HTERT RPE-1 (cell line): ENCODE data around the gene CCDC197.

Experiments
- in situ Hi-C: fragments of 300-500 bp; cut with MboI; formaldehyde crosslinking; loops from 4 replicates; pipeline ENCODE4 v1.14.3; 2020; ENCODE audit warnings: low sequenced_read_pairs

CCDC197 gene

GRCh38 chr14:94040796-94041195, 43.7 kb downstream of the CCDC197 start:
- in situ Hi-C loops: no loop called here

GRCh38 chr14:94041551-94042346, 44.6 kb downstream of the CCDC197 start:
- in situ Hi-C loops: no loop called here

- in situ Hi-C loops: no loop called here
These were observed 45.5 kb downstream of the CCDC197 start for GRCh38 chr14:94042433-94043091.

GRCh38 chr14:94043111-94043755, 46.1 kb downstream of the CCDC197 start:
- in situ Hi-C loops: no loop called here

GRCh38 chr14:94043756-94044475, 46.8 kb downstream of the CCDC197 start:
- in situ Hi-C loops: no loop called here

- in situ Hi-C loops: no loop called here
These were observed 47.5 kb downstream of the CCDC197 start for GRCh38 chr14:94044476-94045091.

GRCh38 chr14:94045101-94045500, 48.0 kb downstream of the CCDC197 start:
- in situ Hi-C loops: no loop called here

GRCh38 chr14:94045563-94046345, 48.7 kb downstream of the CCDC197 start:
- in situ Hi-C loops: no loop called here

GRCh38 chr14:94046696-94047250, 49.7 kb downstream of the CCDC197 start:
- in situ Hi-C loops: no loop called here

GRCh38 chr14:94047581-94047980, 50.5 kb downstream of the CCDC197 start:
- in situ Hi-C loops: no loop called here

GRCh38 chr14:94048691-94049624, 51.9 kb downstream of the CCDC197 start:
- in situ Hi-C loops: no loop called here

- in situ Hi-C loops: no loop called here
These were observed 52.5 kb downstream of the CCDC197 start for GRCh38 chr14:94049625-94050023.

- in situ Hi-C loops: no loop called here
These were observed 53.3 kb downstream of the CCDC197 start for GRCh38 chr14:94050231-94050880.

- in situ Hi-C loops: no loop called here
These were observed 54.0 kb downstream of the CCDC197 start for GRCh38 chr14:94051115-94051514.

GRCh38 chr14:94051779-94052178, 54.7 kb downstream of the CCDC197 start:
- in situ Hi-C loops: no loop called here

GRCh38 chr14:94052199-94052598, 55.1 kb downstream of the CCDC197 start:
- in situ Hi-C loops: no loop called here

- in situ Hi-C loops: no loop called here
These were observed 55.6 kb downstream of the CCDC197 start for GRCh38 chr14:94052662-94053061.

- in situ Hi-C loops: no loop called here
These were observed 57.3 kb downstream of the CCDC197 start for GRCh38 chr14:94054401-94054800.
